ENCODE measurements around the gene BORA. TPM values are rescaled to one million over a fixed set of nuclear protein-coding genes. Genes with fewer than 3 reads are reported as not detected.

BORA gene
- total and polyA plus RNA-seq, 10 of the 15 experiments (the other 5 are each of a cell fraction or from before 2014, with no cell fraction given): 15.1 to 38.7 (median 23.2) TPM

DNA sequence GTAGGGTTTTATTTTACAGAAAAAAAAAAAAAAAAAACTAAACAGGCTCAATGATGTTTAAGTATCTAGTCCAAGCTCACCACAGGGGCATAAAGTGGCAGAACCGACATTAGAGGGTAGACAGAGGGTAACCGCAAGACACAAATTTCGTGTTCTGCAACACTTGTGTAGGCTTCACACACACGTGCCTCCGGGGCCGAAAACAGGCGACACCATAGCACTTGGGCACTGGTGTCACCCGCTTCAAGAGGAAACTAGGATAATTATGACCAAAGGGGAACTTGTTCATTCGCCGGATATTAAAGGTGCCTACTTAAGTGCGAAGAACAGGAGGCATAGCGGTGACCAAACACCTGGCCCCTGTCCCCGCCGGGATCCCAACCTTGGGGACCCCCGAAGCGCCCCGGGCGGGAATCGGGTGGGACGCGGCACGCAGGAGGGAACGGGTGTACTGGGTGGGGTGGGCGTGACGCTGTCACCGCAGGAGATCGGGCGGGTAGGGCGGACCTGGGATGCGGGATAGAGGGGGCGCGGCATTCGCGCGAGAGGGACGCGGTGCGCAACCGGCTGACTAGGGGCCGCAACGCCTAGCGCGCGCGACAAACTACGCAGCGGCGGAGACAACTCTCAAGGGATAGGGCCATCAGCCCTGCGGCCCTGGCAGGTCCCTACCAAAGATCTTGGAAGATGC lies 852 bp upstream of the BORA start (continued):
- TF ChIP-seq, protein P1, sequence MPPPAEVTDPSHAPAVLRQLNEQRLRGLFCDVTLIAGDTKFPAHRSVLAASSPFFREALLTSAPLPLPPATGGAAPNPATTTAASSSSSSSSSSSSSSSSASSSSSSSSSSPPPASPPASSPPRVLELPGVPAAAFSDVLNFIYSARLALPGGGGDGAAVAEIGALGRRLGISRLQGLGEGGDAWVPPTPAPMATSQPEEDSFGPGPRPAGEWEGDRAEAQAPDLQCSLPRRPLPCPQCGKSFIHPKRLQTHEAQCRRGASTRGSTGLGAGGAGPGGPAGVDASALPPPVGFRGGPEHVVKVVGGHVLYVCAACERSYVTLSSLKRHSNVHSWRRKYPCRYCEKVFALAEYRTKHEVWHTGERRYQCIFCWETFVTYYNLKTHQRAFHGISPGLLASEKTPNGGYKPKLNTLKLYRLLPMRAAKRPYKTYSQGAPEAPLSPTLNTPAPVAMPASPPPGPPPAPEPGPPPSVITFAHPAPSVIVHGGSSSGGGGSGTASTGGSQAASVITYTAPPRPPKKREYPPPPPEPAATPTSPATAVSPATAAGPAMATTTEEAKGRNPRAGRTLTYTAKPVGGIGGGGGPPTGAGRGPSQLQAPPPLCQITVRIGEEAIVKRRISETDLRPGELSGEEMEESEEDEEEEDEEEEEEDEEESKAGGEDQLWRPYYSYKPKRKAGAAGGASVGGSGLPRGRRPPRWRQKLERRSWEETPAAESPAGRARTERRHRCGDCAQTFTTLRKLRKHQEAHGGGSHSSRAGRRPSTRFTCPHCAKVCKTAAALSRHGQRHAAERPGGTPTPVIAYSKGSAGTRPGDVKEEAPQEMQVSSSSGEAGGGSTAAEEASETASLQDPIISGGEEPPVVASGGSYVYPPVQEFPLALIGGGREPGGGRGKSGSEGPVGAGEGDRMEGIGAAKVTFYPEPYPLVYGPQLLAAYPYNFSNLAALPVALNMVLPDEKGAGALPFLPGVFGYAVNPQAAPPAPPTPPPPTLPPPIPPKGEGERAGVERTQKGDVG (CRISPR knock-in tag; IDR thresholded peaks at IDR 0.05): no peak
- TF ChIP-seq RAD51 (IDR thresholded peaks at IDR 0.05): no peak
- TF ChIP-seq BHLHE40 (IDR thresholded peaks at IDR 0.05; ENCODE audit: borderline replicate concordance in 1 of 2, low read depth in 2 of 2, low read length in 1 of 2): peak; percentile 71 to 85
- no peak for TF ChIP-seq SREBF2 (IDR thresholded peaks at IDR 0.05; ENCODE audit: low read length)
- TF ChIP-seq, protein P2, sequence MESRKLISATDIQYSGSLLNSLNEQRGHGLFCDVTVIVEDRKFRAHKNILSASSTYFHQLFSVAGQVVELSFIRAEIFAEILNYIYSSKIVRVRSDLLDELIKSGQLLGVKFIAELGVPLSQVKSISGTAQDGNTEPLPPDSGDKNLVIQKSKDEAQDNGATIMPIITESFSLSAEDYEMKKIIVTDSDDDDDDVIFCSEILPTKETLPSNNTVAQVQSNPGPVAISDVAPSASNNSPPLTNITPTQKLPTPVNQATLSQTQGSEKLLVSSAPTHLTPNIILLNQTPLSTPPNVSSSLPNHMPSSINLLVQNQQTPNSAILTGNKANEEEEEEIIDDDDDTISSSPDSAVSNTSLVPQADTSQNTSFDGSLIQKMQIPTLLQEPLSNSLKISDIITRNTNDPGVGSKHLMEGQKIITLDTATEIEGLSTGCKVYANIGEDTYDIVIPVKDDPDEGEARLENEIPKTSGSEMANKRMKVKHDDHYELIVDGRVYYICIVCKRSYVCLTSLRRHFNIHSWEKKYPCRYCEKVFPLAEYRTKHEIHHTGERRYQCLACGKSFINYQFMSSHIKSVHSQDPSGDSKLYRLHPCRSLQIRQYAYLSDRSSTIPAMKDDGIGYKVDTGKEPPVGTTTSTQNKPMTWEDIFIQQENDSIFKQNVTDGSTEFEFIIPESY (IDR thresholded peaks at IDR 0.05): no peak
- TF ChIP-seq, protein P3, sequence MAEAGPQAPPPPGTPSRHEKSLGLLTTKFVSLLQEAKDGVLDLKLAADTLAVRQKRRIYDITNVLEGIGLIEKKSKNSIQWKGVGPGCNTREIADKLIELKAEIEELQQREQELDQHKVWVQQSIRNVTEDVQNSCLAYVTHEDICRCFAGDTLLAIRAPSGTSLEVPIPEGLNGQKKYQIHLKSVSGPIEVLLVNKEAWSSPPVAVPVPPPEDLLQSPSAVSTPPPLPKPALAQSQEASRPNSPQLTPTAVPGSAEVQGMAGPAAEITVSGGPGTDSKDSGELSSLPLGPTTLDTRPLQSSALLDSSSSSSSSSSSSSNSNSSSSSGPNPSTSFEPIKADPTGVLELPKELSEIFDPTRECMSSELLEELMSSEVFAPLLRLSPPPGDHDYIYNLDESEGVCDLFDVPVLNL (IDR thresholded peaks at IDR 0.05; ENCODE audit: low read depth, low read length): no peak
